GM12801 (cell line): Measurements from ENCODE around the gene SMIM15.

ENCODE experiments used
- TF ChIP-seq, protein P1 (sequence below): IDR thresholded peaks from one replicate; pipeline ENCODE4 v1.5.1; 2011; ENCODE audit warnings: control low read depth; ENCODE audit not compliant: insufficient read length; ENCODE audit errors: extremely low read depth

The SMIM15 gene

DNA sequence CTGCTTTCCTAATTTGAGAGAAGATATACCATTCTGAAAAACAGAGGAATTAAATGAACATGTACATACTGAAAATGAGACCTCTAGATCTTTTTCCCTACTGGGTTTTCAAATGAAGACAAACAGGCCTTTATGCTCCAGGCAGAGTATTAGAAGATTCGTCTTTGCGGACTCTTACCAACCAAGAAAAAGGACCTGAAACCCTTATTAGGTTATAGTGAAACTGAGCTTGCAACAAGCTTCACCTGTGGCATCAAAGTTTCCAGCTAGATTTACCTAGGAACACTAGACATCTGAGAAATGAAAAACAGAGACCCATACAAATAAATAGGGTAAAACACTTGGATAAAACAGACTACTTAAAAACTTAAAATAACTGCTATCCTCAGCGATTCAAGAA lies 46.3 kb downstream of the SMIM15 start:
- TF ChIP-seq, protein P1, sequence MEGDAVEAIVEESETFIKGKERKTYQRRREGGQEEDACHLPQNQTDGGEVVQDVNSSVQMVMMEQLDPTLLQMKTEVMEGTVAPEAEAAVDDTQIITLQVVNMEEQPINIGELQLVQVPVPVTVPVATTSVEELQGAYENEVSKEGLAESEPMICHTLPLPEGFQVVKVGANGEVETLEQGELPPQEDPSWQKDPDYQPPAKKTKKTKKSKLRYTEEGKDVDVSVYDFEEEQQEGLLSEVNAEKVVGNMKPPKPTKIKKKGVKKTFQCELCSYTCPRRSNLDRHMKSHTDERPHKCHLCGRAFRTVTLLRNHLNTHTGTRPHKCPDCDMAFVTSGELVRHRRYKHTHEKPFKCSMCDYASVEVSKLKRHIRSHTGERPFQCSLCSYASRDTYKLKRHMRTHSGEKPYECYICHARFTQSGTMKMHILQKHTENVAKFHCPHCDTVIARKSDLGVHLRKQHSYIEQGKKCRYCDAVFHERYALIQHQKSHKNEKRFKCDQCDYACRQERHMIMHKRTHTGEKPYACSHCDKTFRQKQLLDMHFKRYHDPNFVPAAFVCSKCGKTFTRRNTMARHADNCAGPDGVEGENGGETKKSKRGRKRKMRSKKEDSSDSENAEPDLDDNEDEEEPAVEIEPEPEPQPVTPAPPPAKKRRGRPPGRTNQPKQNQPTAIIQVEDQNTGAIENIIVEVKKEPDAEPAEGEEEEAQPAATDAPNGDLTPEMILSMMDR = no peak

DNA sequence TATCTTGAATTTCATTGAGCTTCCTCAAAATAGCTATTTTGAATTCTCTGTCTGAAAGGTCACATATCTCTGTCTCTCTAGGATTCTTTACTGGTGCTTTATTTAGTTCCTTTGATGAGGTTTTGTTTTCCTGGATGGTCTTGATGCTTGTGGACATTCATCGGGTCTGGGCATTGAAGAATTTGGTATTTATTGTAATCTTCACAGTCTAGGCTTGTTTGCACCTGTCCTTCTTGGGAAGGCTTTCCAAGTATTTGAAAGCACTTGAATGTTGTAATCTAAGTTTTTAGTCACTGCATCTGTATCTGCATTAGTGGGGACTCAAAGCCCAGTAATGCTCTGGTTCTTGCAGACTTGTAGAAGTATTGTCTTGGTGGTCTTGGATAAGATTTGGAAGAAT lies 47.8 kb downstream of the SMIM15 start:
- TF ChIP-seq, protein P1 = no peak
